Mesangial cell (primary cell): ENCODE measurements around the gene ATG4D. TPM values are rescaled to one million over a fixed set of nuclear protein-coding genes. Genes with fewer than 3 reads are reported as not detected.

Source experiments
- total RNA-seq: library from RNA; depleted of rRNA; stranded (reverse); fragments of >200 nt; gene quantifications from 2 replicates; pipeline ENCODE4 v1.2.3, GENCODE V29; 2015

The ATG4D gene
- total RNA-seq: 36.3 and 50.5 TPM in 2 replicates

GRCh38 chr19:10543420-10544241 is at the start of gene ATG4D:
ATG4D (plus strand) TSS chr19:10543904; CDS start chr19:10544091, 187 bp downstream.

GRCh38 chr19:10503002-10503789 is 40.5 kb upstream of the ATG4D start, which contains the start of gene KEAP1:
KEAP1 (minus strand) TSS chr19:10503356; CDS start chr19:10500033, 3,323 bp downstream.

GRCh38 chr19:10517361-10517759 is 26.3 kb upstream of the ATG4D start, which contains the start of gene S1PR5:
S1PR5 (minus strand) TSS chr19:10517447; CDS start chr19:10515011, 2,436 bp downstream.

GRCh38 chr19:10565567-10566407 is 22.1 kb downstream of the ATG4D start, which contains the start of gene KRI1:
KRI1 (minus strand) TSS chr19:10566010; CDS start chr19:10565999, 11 bp downstream.

GRCh38 chr19:10568826-10569651 is 25.3 kb downstream of the ATG4D start, which contains the start of gene CDKN2D:
CDKN2D (minus strand) TSS chr19:10568979; CDS start chr19:10568653, 326 bp downstream.

GRCh38 chr19:10587022-10587838 is 43.5 kb downstream of the ATG4D start, which contains the start of gene AP1M2:
AP1M2 (minus strand) TSS chr19:10587312; CDS start chr19:10587231, 81 bp downstream.

Other genes with a start within 250 kb of the ATG4D start
- 0.89 and 2.8 TPM in 2 replicates for gene ZGLP1, start 234.1 kb upstream of the ATG4D start, total RNA-seq
- gene FDX2, start 227.9 kb upstream of the ATG4D start, total RNA-seq: 21.8 and 37.1 TPM in 2 replicates
- gene RAVER1, start 210.4 kb upstream of the ATG4D start, total RNA-seq: 37.5 and 56.5 TPM in 2 replicates
- 3.7 and 9.0 TPM in 2 replicates for gene ICAM3, start 204.3 kb upstream of the ATG4D start, total RNA-seq
- 110 and 147 TPM in 2 replicates for gene TYK2, start 163.3 kb upstream of the ATG4D start, total RNA-seq
- gene CDC37, start 140.4 kb upstream of the ATG4D start, total RNA-seq: 119 and 192 TPM in 2 replicates
- 5.2 and 8.2 TPM in 2 replicates for gene PDE4A, start 123.4 kb upstream of the ATG4D start, total RNA-seq
- 63.1 and 74.4 TPM in 2 replicates for gene KEAP1, start 40.5 kb upstream of the ATG4D start, total RNA-seq
- gene S1PR5, start 26.5 kb upstream of the ATG4D start, total RNA-seq: 0.65 and 0.76 TPM in 2 replicates
- 8.6 and 13.5 TPM in 2 replicates for gene KRI1, start 22.1 kb downstream of the ATG4D start, total RNA-seq
- 8.1 and 8.3 TPM in 2 replicates for gene CDKN2D, start 25.1 kb downstream of the ATG4D start, total RNA-seq
- gene AP1M2, start 43.4 kb downstream of the ATG4D start, total RNA-seq: 18.0 and 51.0 TPM in 2 replicates
- 37.2 and 147 TPM in 2 replicates for gene SLC44A2, start 81.6 kb downstream of the ATG4D start, total RNA-seq
- 108 and 155 TPM in 2 replicates for gene ILF3, start 110.4 kb downstream of the ATG4D start, total RNA-seq
- gene QTRT1, start 157.5 kb downstream of the ATG4D start, total RNA-seq: 30.8 and 33.2 TPM in 2 replicates
- 127 and 194 TPM in 2 replicates for gene DNM2, start 174.2 kb downstream of the ATG4D start, total RNA-seq